Muscle layer of colon (tissue), 2 donors: Measurements from ENCODE around the gene SLAMF1.

ENCODE experiments used
- H3K27ac ChIP-seq: one replicate; pipeline ENCODE4 v1.7.0; 2013; ENCODE audit warnings: low read depth, mild to moderate bottlenecking, low read length, moderate library complexity
- H3K27me3 ChIP-seq, 2 donors: one replicate each; pipeline ENCODE4 v1.7.0; 2013; ENCODE audit warnings: low read length in 2 of 2, mild to moderate bottlenecking in 2 of 2; ENCODE audit not compliant: insufficient read depth in 2 of 2, control insufficient read depth in 1 of 2
- H3K36me3 ChIP-seq: one replicate; pipeline ENCODE4 v1.7.0; 2013; ENCODE audit warnings: mild to moderate bottlenecking, low read length; ENCODE audit not compliant: insufficient read depth
- H3K4me1 ChIP-seq: one replicate; pipeline ENCODE4 v1.7.0; 2013; ENCODE audit warnings: mild to moderate bottlenecking, low read length; ENCODE audit not compliant: insufficient read depth
- H3K4me3 ChIP-seq, 2 donors: one replicate each; pipeline ENCODE4 v1.7.0; 2013; ENCODE audit warnings: low read length in 2 of 2, low read depth in 1 of 2, mild to moderate bottlenecking in 1 of 2, moderate library complexity in 1 of 2
- H3K9ac ChIP-seq: one replicate; pipeline ENCODE4 v1.7.0; 2013; ENCODE audit warnings: low read length
- H3K9me3 ChIP-seq: one replicate; pipeline ENCODE4 v1.7.0; 2013; ENCODE audit warnings: mild to moderate bottlenecking, low read length
- donor health status: abdominal sarcoma.
- donor health status: Adenocarcinoma of cecum.

Gene SLAMF1

DNA sequence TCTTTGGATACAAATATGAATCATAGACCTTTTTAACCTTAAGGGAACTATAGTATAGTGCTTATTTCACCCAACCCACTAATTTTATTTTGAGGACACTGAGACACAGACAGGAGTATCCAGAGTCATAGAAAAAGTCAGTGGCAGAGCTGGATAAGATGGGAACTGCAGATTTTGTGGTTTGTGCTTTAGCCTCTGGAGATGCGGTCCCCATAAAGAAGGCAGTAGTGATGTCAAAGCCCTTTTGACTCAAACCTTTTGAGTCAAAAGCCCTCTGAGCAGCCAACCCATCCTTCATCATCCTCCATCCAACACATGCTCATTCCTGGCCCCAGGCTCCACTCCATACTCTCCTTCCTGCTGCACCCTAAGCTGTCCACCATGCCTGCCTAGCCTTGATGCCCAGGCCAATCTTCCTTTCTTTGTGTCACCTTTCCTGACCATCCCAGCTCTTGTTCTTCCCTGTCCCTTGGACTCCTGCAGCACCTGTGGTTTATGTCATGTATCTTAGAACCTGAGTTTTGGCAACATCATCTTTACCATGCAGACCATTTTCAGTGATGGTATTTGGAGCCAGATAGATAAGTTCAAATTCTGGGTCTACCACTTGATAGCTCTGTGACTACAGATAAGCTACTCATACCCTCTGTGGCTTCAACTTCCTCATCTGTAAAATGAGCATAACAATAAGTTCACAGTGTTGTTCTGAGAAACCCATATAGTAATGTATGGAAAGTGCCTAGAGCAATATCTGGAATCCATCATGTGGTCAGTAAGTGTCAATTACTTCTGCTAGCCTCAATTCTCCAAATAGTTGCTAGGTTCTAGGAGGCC, 20.1 kb downstream of the SLAMF1 start:
- Histone ChIP-seq H3K9ac (no peak overlapping the region), H3K36me3 (no peaks in the 10 kb centered on the region), H3K4me3 (no peak overlapping the region), H3K27me3 (no peaks in the 10 kb centered on the region), H3K9me3 (no peaks in the 10 kb centered on the region), H3K4me1 (no peaks in the 10 kb centered on the region), H3K27ac (no peak overlapping the region)

DNA sequence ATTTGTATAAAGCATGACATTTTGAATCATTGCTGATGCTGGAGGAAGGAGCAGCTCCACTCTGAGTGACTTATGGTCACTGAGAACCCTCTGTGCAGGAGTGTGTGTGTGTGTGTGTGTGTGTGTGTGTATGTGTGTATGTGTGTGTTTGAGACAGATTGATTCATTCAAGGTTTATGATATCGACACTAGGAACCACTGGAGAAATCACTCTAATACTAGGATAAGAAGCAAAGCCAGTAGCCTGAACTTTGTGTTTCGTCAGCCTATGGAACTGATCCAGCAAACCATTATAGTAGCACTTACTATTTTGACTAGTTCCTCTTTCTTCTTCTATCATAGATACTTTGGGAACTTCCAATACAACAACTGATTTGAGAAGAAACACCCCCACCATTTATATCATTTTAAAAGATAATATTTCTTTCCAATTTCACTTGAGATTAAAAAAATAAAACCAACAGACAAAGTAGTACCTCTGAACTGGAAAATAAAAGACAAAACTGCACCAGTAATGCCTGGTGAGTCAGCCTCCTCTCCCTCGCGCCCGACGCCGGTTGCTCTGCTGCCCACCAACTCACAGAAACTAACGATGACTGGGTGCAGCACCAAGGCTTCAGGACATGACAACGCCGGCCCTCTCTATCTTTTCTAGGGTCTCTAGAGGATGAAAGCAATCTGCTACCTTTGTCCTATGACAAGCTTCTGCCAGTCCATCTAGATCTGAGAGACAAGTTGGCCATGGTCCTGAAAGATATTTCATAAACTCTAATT, 20.9 kb downstream of the SLAMF1 start:
- H3K4me1 ChIP-seq, result no peaks in the 10 kb centered on the region
- H3K36me3 ChIP-seq, result no peaks in the 10 kb centered on the region
- H3K27me3 ChIP-seq, result no peaks in the 10 kb centered on the region
- no peaks in the 10 kb centered on the region for H3K9me3 ChIP-seq
- no peak overlapping the region for H3K4me3 ChIP-seq
- no peak overlapping the region for H3K9ac ChIP-seq
- no peak overlapping the region for H3K27ac ChIP-seq

DNA sequence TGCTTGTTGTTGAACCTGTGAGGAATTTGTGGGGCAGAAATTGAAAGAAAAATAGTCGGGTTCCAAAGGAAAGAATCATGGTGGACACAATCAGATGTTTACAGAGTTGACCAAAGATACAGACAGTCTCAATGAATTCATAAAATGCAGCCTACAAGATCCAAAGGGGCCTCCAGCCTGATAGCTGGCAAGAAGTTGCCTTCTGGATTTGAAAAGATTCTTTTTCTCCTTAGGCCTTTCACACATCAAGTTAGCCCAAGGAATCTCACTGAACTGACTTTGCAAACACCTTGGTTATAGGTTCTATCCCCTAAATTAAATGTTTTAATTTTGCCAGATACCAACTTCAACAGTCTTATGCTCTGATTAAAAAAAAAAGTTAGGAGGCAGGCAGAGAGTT, 21.5 kb downstream of the SLAMF1 start:
- no peaks in the 10 kb centered on the region for H3K27me3 ChIP-seq
- H3K4me3 ChIP-seq, result no peak overlapping the region
- no peak overlapping the region for H3K9ac ChIP-seq
- no peaks in the 10 kb centered on the region for H3K36me3 ChIP-seq
- H3K4me1 ChIP-seq, result no peaks in the 10 kb centered on the region
- H3K27ac ChIP-seq, result no peak overlapping the region
- no peaks in the 10 kb centered on the region for H3K9me3 ChIP-seq

DNA sequence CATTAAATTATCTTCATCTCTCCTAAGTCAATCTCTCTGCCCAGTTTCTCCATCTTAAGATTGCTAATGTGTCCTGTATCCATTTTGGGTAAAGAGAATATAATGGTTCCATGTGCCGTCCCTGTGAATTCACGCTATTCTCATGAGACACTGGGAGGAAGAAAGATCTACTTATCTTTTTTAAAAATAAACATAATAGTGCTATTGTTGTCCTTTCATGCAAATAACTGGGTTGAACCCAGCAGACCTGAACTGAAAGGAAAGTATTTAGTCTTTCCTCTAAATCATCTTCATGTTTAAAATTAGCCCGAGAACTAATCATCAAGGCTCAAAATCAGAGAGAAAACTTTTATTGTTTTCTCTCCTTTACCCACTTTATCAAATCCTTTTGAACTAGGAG, 22.4 kb downstream of the SLAMF1 start:
- Histone ChIP-seq H3K27ac (no peak overlapping the region), H3K4me3 (no peak overlapping the region), H3K4me1 (no peaks in the 10 kb centered on the region), H3K9ac (no peak overlapping the region), H3K9me3 (no peaks in the 10 kb centered on the region), H3K36me3 (no peaks in the 10 kb centered on the region), H3K27me3 (no peaks in the 10 kb centered on the region)

DNA sequence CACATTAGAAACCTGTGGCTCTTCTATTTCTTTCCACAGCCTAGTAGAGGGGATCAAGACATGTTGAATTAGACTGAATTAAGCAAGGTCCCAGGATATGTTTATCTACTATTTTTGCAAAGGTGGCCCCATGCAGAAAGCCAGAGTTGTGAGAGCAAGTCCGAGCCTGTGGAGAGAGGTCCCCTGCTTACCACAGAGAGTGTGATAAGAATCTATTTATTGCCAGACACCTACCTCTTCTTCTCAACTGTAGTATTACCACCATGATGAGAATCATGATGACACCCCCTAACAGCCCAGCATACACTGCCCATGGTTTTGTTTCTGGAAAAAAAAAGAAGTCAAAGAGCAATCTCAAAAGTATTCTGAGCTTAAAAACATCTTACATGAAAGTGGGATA, 23.0 kb downstream of the SLAMF1 start:
- Histone ChIP-seq H3K9ac (no peak overlapping the region), H3K27ac (no peak overlapping the region), H3K27me3 (no peaks in the 10 kb centered on the region), H3K4me3 (no peak overlapping the region), H3K36me3 (no peaks in the 10 kb centered on the region), H3K4me1 (no peaks in the 10 kb centered on the region), H3K9me3 (no peaks in the 10 kb centered on the region)

DNA sequence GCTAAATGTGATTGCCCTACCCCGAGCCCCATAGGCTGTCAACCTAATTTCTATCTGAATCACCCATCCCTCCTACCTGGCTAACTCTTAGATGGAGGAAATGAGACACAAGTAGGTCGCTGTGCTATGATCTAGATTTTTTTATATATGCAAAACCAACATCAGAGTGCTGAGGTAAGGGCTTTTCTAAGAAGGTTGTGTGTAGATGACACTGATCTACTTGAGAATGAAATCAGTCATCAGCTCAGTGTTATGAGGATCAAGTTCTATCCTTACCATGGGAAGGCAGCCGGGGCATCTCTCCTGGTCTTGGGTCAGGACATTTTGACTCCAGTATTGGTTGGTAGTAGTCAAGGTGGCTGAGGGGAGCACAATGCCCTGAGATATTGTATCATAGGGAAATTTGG, 23.6 kb downstream of the SLAMF1 start:
- no peaks in the 10 kb centered on the region for H3K9me3 ChIP-seq
- H3K36me3 ChIP-seq, result no peaks in the 10 kb centered on the region
- no peaks in the 10 kb centered on the region for H3K4me1 ChIP-seq
- H3K9ac ChIP-seq, result no peak overlapping the region
- no peak overlapping the region for H3K4me3 ChIP-seq
- H3K27ac ChIP-seq, result no peak overlapping the region
- no peaks in the 10 kb centered on the region for H3K27me3 ChIP-seq

DNA sequence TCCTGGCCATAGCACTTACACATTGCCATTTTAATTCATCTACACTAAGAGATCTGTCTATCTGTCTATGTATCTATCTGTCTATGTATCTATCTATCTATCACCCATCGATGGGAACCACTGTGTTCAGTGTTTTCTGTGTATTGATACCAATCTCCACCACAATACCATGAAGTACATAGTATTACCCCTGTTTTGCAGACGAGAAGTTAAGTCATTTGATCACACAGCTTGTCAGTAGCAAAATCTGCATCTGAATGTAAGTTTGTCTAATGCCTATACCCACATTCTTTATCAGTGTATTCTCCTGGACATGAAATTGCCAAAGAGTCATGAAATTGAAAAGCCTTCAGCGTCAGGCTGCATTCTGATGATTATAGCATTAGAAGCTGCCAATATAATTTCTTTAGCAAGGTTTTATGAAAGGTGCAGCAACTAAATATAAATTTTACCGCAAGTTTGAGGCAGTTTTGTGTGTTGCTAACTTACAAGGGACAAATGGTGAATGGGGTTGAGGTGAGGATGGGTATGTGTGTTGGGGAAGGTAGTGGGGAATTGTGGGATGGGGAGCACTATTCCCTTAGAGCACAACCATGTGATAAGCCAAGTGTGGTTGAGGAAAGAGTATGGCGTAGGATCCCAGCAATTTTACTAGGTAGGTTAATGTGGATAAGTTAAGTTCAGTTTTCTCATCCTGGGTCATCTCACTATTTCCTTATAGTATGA, 24.2 kb downstream of the SLAMF1 start:
- Histone ChIP-seq H3K4me1 (no peaks in the 10 kb centered on the region), H3K9me3 (no peaks in the 10 kb centered on the region), H3K27me3 (no peaks in the 10 kb centered on the region), H3K9ac (no peak overlapping the region), H3K4me3 (no peak overlapping the region), H3K36me3 (no peaks in the 10 kb centered on the region), H3K27ac (no peak overlapping the region)

DNA sequence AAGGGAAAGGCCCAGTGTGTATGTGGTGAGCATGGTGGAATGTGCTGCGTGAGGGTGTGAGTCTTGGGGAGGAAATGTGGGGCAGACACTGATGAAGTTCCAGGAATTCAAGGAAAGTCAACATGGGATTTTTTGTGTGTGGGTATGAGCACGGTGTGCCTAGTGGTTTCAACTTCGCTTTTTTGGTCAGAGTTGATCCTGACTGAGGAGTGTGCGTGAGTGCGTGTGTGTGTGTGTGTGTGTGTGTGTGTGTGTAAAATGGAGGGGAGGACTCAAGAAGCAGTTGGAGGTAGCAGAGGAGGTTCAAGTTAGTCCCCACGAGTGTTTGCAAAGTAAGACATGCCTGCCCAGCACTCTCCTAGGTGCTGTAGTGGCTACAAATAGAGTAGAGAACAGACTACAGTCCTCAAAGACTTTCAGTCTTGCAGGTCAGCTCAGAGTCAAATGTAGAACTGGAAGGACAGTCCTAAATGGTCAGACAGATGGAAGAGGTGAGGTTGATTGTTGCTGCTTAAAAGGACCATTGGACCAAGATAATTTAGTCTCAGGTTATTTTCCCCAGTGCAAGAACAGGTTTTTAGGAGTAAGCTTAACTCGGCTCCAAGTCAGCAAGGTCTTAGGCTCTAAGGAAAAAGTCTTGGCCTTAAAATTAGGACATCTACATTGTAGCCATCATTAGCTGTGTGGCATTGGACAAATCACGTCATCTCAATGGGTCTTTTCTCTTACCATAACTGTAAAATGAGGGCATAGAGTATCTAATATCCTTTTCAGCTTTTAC, 25.0 kb downstream of the SLAMF1 start:
- H3K4me3 ChIP-seq, result no peak overlapping the region
- H3K4me1 ChIP-seq, result no peaks in the 10 kb centered on the region
- H3K9me3 ChIP-seq, result no peaks in the 10 kb centered on the region
- H3K27me3 ChIP-seq, result no peaks in the 10 kb centered on the region
- H3K27ac ChIP-seq, result no peak overlapping the region
- H3K9ac ChIP-seq, result no peak overlapping the region
- no peaks in the 10 kb centered on the region for H3K36me3 ChIP-seq

DNA sequence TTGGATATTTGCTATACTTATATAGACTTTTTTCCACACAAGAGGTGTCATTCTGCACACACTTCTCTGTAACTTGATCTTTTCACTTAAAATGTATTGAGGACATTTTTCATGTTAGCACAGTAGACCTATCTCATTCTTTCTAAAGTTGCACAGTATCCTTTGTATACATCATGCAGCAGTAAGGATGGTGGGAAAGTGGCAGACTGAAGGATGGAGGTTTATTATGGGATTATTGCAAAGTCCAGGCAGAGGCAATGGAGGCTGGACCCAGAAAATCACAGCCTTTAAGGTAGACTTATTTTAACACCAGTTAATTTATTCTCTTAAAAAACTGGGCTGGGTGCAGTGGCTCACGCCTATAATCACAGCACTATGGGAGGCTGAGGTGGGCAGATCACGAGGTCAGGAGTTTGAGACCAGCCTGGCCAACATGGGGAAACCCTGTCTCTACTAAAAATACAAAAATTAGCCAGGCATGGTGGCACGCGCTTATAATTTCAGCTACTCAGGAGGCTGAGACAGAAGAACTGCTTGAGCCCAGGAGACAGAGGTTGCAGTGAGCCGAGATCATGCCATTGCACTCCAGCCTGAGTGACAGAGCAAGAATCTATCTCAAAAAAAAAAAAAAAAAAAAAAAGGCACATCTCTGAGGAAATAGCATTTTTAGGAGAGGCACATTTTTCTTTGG, 25.8 kb downstream of the SLAMF1 start:
- H3K36me3 ChIP-seq, result no peaks in the 10 kb centered on the region
- H3K9me3 ChIP-seq, result no peaks in the 10 kb centered on the region
- H3K27ac ChIP-seq, result no peak overlapping the region
- no peak overlapping the region for H3K9ac ChIP-seq
- no peak overlapping the region for H3K4me3 ChIP-seq
- no peaks in the 10 kb centered on the region for H3K27me3 ChIP-seq
- H3K4me1 ChIP-seq, result no peaks in the 10 kb centered on the region

DNA sequence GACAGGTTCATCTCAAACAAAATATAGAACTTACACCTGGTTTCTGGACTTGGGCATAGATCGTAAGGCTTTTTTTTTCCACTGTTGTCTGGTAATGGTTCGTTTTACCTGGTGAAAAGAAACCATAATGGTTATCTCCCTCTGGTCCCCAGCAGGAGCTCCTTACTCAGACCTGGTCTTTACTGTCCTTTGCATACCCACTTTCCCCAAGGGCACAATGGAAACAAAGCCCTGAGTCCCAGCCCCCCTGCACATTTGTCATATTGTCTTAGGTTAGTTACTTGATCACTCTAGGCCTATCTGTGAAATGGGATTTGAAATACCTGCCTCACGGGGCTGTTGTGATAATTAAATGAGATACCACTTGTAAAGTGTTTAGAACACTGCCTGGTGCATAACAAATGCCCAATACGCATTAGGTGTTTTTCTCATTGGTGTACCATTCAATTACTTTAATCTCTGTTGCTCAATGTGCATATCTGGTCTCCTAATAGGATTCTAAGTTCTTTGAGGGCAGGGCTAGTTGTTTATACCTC, 27.0 kb downstream of the SLAMF1 start:
- Histone ChIP-seq H3K4me3 (no peak overlapping the region), H3K9ac (no peak overlapping the region), H3K36me3 (no peaks in the 10 kb centered on the region), H3K27ac (no peak overlapping the region), H3K9me3 (no peaks in the 10 kb centered on the region), H3K27me3 (no peaks in the 10 kb centered on the region), H3K4me1 (no peaks in the 10 kb centered on the region)
